CD1c-positive myeloid dendritic cell (primary cell): ENCODE data around the gene FAM20A.

Experiments
- DNase-seq: peaks from one replicate; pipeline ENCODE4 v3.0.0-alpha.2; 2016; ENCODE audit errors: extremely low spot score

Gene FAM20A

DNA sequence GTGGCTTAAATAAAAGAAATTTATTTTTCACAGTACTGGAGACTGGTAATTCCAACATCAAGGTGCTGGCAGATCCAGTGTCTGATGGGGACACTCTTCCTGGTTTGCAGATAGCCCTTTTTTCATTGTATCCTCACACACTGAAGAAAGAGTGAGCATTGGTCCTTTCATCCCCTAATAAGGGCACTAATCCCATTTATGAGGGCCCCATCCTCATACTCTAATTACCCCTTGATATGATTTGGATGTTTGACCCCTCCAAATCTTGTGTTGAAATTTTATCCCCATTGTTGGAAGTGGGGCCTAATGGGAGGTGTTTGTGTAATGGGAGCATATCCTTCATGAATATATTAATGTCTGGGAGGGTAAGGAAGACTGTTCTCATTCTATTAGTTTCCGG, 9.4 kb upstream of the FAM20A start:
- DNase-seq, result no peak

DNA sequence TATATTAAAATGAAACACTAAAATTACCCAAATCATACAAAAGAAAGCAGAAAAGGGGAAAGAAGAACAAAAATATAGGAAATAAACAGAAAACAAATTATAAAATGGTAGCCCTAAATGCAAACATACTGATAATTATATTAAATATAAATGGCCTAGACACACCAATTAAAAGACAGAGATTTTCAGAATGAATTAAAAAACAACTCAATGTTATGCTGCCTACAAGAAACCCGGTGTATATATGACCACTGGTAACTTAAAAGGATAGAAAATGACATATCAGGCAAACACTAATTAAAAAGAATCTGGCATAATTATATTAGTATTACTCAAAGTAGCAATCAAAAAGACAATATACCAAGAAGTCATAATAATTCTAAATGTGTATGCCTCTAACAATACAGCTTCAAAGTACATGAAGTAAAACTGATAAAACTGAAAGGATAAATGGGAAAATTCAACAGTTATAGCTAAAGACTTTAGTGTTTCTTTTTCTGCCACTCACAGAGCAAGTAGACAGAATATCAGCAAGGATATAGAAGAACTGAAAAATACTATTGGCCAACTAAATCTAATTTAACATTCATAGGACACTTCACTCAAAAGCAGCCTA, 7.5 kb upstream of the FAM20A start:
- DNase-seq, result no peak

DNA sequence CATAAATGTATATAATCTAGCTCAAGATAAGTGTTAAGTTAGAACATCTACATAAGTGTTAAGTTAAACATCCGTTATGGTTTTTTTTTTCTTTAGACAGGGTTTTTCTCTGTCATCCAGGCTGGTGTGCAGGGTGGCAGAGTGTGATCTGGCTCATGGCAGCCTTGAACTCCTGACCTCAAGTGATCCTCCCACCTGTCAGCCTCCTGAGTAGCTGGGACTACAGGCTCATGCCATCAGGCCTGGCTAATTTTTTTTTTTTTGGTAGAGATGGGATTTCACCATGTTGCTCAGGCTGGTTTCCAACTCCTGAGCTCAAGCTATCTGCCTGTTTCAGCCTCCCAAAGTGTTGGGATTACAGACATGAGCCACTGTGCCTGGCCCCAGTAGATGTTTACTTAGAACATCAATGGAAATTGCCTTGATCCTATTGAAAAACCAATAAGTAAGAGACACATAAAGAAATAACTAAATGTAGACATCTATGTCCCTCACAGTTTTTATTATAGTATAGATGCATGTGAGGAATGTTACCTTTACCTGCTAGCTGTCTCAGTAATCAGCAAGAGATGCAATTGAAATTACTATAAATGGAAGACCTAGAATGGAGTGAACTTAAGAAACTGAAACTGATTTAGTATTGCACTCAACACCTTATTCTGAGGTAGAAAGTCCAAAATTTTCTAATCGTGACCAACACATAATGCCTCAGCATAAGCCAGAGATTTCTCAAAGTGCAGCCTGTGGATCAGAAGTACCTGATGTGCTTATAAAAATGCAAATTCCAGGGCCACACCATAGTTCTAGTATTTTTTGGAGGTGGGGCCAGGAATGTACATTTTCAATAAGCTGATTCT, 5.5 kb upstream of the FAM20A start:
- DNase-seq, result no peak

DNA sequence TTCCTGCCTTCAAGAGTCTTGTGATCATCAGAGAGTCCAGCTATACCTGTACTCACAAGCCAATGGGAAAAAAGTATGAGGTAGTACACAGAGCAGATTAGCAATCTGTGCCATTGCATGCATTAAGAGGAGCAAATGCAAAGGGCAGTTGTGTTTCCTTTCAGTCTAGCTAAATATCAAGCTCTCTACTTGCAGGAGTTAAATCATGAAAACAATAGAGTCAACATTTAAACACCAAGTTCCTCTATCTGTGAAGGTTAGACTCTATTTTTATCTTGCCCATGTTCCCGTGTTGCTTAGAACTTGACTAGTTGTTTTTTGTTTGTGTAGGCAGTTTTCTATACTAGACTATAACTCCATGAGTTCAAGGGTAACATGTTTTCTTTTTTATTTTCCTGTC, 4.7 kb upstream of the FAM20A start:
- peak; percentile 34 for DNase-seq

DNA sequence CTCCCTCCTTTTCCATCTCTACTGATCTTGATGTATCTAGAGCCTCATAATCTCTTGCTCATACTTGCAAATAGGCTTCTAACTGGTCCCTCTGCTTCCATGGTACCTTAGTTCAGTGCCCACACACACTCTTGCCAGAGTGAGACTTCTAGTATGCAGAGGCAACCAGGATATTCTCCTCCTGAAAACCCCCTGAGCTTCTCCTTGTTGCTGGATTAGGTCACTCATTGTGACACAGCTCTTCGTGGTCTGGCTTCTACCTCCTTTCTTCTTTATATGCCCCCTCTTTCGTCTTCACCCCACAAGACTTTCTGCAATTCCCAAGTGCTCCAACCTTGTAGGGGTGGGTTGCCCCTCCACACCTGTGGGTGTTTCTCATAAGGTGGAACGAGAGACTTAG, 2.5 kb upstream of the FAM20A start:
- DNase-seq, result peak; percentile 23

DNA sequence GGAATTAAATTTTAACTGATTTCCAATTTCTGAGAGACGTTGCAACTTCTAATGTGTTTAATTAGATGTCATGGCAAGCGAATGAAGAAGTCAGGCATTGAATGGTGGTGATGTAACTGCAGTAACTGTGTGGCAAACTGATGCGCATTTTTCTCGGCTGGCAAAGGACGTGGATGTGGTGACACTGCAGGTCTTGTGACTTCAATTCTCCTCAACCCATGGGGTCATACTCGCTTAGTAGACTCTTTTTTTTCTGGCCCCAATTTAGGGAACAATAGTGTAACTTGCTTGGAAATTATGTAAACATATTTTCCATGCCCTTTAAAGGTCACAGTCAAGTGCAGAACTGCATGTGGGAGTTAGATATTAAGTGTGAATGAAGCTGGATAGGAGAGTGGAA, 1.9 kb upstream of the FAM20A start:
- peak; percentile 96 for DNase-seq

DNA sequence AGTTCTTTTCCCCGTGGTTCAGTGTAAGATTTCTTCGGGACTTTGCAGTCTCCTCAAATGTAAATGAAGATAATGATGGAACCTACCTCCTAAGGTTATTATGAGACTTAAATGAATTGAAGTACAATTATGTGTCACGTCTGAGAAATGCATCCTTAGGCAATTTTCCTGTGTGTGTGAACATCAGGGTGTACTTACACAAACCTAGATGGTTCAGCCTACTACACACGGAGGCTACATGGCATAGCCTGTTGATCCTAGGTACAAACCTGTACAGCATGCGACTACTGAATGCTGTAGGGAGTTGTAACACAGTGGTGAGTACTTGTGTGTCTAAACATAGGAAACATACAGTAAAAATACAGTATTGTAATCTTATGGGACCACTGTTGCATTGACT, 1.1 kb upstream of the FAM20A start:
- DNase-seq, result peak; percentile 46

DNA sequence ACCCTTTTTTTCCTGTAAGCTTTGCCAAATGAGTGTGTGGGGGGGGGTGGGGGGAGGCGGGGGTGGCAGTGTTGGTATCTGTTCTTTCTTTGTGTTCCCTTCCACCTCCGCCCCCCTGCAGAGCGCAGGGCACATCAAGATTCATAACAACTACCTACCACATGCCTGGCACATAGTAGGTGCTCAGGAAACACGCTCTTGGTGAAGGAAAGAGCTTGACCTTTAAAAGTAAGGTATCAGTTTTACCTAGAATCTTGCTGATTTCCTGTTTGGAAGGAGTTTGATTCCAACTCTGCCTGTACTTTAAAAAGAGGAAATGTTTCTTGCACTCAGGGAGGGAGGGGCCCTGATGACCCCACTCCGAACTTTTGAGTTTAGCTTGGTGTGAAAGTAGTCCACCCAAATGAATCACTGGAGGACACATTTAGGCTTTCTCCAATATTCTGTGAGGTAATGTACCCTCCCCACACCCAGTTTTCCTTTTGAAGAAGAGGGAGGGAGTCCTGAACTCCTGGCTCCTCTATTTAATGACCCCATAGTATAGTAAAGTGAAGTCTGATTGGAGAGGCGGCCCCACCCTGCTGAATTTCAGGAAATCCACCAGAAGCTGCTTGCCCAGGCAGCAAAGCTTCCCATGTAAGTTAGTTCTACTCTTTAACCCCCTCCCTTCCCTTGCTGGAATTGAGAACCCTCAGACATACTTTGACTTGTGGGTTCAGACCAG, 560 bp upstream of the FAM20A start:
- peak; percentile 82 for DNase-seq

DNA sequence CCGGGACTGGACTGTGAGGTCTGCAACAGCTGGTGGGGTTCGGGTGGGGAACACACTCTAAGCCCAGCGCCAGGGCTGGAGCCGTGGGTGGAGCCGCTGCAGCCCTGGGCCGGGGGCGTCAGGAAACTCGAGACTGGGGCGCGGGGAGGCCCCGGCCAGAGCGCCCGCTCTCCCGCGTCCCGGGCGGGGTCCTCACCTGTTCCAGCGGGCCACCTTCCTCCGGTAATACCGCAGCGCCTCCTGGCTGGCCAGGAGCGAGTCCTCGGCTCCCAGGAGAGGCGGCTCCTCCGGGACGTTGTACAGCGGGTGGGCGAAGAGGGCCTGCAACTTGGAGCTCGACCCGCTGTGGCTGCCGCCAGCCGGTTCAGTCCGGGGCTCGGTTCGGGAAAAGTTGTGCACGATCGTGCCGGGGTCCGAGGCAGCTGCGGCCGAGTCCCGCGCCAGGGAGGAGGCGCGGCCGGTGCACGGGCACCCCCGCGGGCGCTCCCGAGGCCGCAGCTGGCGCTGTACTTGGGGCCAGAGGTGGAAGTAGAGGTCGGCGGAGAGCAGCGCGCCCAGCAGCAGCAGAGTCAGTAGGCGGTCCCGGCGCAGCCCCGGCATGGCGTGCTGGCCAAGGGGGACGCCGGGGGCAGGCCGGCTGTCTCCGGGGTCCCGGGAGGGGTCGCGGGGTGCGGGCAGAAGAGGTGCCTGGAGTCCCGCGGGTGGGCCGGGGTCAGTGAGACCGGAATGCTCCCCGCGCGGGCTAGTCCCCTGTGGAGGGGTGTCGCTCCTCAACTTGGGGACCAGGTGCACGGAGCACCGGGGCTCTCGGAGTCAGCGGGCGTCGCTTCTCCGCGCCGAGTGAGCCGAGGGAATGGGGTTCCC, 868 bp downstream of the FAM20A start:
- peak; percentile 64 for DNase-seq

DNA sequence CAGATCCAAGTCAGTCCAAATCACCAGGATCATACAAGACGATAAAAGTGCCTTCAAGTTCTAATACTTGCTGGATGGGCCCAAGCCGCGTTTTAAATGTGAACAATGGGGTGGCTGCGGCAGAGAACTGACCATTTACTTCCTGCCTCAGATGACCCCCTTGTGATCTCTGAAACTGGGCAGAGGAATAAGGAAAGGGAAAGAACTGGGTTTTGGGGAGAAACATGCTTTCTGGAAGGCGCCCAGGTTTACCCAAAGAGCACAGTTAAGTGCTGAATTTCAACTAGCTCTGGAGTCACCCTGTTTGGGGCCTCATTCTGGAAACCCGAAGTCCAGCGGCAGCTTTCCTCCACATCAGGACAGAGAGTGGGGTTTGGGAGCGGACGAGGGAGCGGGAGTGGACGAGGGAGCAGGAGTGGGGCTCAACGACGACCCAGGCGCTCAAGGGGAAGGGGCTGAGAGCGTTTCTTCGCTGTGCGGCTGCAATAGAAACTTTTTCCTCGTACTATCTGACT, 1.6 kb downstream of the FAM20A start:
- DNase-seq, result no peak

DNA sequence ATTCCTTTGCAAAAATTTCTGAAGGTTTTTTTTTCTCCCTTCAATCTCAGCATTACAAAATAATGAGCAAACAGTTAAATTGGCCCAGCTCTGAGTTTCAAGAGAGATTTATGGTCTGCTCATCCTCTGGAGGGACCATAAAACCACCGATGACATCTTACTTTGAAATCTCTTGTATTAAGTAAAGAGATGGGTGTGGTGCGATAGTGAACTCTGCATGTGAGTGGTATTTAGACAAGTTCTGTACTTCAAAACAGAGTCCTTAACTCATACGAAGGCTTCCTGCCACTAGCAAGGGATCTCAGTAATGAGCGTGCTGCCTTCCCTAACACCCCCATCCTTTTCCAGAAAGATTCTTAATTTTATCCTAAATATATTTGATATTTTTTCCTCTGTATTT, 2.1 kb downstream of the FAM20A start:
- no peak for DNase-seq

DNA sequence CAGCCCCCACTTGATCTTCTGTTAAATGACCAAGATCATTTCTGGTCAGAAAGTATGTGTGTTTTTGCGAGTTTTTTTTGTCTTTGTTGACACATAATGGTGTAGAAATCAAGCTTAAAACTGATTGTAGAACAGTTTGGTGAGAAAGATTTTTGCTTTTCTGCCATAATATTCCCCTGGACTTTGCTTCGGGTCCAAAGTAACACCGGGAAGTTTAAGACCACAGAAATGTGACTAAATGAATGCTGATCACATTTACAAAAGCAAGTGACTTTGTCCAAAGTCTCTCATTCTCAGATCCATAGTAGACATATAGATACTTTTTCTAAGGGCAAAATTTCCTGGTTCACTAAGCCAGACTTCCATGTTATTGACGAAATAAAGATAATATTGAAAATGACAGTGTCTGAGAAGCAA, 2.6 kb downstream of the FAM20A start:
- no peak for DNase-seq

DNA sequence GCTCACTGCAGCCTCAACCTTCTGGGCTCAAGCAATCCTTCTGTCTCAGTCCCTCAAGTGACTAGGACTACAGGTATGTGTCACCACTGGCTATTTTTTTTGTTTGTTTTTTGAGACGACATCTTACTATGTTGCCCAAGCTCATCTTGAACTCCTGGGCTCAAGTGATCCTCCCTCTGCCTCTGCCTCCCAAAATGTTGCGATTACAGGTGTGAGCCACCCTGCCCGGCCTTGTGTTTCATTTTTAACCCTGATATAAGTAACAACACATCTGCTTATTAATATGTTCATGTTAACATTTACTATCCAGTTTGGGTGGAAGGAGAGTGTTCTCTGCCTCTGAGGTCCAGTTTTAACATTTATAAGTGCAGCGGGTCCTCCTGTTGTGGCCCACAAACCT, 3.1 kb downstream of the FAM20A start:
- DNase-seq, result no peak

DNA sequence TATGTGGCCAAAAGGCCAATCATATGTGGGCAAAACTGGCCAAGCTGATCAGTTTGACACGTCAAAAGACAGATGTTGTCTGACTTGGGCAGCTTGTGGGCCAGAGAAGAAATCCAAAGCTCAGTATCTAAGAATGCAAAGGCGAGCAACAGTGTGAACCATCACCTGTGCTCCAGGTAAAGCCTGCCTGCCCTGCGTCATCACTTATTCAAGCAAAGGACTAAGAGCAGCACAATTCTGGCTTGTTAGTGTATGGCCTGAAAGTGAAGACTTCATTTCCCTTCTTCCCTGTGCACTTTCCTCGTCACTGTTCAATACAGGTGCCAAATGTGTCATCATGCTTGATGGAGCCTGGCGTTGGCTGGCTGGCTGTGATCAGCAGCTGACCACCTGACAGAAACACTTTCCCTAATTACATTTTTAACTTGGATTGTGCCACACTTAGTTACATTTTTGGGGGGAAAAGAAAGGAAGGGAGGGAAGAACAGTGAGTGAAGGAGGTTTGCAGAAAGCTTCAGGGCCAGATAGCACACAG, 4.7 kb downstream of the FAM20A start:
- no peak for DNase-seq

DNA sequence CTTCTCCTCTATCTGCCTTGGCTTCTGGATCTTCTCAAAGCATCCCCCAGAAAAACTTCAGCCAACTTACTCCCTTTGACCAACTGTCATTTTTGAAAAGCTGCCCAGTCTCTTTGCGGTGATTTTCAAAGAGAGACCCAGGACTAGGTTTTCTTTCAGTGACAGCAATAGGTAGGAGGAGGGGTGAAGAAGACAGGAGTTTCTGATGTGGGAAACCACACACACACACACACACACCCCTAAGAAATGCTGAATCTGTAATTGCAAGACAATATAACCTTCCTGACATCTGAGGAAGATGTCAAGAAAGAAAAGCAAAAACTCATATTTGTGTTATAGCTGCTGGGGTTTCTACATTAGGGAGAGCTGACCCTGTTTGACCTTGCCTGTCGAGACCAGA, 5.2 kb downstream of the FAM20A start:
- DNase-seq, result no peak

DNA sequence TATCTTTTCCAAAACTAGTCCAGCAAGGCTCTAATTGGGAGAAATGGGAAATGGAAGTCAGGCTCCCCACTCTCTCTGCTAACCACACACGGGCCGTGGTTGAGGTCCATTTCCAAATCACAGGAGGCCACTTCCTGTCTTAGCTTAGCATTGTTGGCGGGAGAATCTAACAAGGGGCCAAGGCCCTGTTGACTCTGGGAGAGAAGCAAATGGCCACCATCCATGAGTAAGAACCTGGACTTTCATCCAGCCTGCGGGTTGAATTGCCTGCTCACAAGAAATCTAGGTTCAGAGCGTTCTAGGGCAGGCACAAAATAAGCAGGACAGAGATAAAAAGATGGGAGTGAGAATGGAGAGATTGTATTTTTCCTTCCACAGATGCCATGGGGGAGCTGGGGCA, 5.7 kb downstream of the FAM20A start:
- DNase-seq, result peak; percentile 61

DNA sequence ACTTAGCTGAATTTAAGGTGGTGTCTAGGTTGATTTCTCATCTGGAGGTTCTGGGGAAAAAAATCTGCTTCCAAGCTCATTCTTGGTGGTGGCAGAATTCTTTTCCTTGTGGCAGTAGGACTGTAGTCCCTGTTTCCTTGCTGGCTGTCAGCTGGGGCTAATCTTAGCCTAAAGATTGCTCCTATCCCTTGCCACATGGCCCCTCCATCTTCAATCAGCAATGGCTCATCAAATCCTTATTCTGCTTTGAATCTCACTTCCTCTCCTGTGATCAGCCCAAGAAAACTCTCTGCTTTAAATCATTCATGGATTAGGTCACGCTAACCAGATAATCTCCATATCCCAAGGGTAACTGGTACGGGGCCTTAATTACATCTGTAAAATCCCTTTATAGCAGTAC, 6.6 kb downstream of the FAM20A start:
- no peak for DNase-seq

DNA sequence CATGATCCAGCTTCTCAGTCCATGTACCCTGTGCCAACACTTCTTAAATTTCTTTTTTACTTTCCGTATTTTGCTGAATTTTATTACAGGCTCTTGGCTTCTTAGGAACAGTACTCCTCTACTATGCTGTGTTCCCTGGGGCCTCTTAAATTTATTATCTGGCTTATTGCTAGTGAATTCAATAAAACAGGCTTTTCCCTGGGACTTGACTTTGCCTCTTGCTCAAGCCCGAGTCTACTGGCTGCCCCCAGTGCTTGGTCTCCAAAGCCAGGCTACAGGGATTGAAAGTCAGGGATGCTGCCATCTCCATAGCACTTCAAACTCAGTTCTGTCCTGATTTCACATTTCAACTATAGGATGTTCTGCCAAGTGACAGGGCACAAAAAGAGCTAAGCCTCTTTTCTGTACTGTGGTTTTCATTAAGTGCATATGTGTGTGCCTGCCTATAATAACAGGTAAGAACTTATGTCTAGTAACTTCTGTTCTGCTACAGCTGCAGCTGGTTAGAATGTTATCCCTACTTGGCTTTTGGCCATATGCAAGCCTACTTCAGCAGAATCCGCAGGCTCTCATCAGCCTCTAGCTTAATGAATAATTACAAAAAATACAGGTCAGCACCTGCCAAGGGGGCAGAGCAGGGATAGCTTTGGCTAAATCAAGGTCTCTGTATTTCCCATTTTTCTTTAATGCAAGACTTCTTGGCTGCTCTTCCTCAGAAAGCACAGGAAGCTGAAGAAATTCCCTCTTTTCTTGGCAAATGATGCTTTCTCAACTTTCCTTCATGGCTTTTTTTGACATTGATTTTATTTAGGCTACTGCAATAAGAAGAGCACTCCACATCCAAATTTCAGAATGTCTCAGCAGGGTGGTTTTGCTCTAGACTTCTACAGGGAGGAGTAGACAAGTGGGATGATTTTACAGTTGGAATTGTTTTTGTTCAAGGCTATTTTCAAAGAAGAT, 8.2 kb downstream of the FAM20A start:
- DNase-seq, result no peak

DNA sequence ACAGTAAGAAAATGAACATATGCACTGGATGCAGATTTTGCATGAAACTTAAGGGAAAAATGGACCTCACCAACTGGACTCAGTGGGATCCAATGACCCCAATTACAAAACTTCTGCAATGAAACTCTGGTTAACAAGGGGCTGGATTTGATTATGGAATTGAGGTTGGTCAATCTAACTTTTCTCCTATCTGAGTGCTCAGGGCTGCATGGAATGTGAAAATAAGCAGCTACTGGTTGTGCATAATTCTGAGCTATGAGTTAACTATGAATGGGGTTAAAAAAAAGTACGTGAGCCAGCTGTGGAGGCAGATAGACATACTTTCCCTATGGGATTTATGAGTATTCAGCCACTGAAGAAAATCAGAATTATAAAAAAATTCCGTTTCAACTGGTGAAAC, 9.2 kb downstream of the FAM20A start:
- no peak for DNase-seq

DNA sequence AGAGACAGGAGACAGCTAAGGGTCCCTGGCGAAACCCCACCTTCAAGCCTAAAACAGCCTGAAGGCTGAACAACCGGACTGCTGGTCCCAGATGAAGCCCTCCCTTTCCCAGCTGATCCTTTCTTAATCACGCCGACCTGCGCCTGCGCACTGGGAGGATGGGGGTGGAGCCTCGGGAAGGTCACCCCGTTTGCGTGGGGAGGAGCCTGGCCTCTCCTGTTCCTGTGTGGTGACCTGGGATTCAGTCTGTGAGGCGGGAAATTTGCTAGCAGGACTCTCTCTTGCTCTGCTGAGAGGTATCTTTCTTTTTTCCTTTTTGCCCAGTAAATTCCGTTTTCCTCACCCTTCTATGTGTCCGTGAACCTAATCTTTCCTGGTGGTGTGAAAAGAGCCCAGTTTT, 9.6 kb downstream of the FAM20A start:
- DNase-seq, result no peak
